ENCODE data around the gene AUNIP.

AUNIP gene

DNA sequence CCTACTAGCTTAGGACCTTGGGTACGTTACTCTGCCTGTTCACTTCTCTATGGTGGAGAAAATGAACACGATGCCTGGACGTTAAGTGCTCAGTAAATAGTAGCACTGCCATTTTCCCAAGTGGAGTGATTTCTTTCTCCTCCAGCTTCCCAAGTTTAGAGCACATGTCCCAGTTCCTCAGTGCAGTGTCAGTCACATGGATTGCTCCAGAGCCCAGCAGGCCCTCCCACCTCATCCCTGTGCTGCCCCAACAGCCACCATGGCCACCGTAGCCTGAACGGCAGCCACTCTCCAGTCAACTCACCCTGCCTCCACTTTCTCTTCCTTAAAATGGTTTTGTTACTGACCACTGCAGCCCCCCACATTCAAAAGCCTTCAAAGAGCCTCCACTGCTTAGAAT lies 38.5 kb upstream of the AUNIP start:
- Histone ChIP-seq H3K4me3 (ENCODE audit: low read depth in 1 of 2, low read length in 2 of 2) (no peak overlapping the region), H3K4me1 (ENCODE audit: insufficient read depth, low read length) (peaks cover 29% of the 10 kb centered on the region), H4K20me1 (ENCODE audit: insufficient read depth, low read length) (peaks cover 64% of the 10 kb centered on the region), H3K9ac (ENCODE audit: low read depth, low read length) (no peak overlapping the region), H3K27ac (ENCODE audit: low read length) (no peak overlapping the region), H2AFZ (ENCODE audit: low read depth, low read length) (no peak overlapping the region), H3K79me2 (ENCODE audit: insufficient read depth, low read length) (peaks cover 68% of the 10 kb centered on the region), H3K4me2 (ENCODE audit: insufficient read depth, low read length) (no peak overlapping the region), H3K36me3 (ENCODE audit: insufficient read depth, low read length) (peaks cover 92% of the 10 kb centered on the region), H3K9me3 (ENCODE audit: insufficient read depth, low read length, severe bottlenecking) (no peaks in the 10 kb centered on the region), H3K27me3 (ENCODE audit: insufficient read depth, low read length, poor library complexity) (no peaks in the 10 kb centered on the region)
- ATAC-seq (ENCODE audit: insufficient read depth, low read depth) (peak; percentile 5; the same call in 1 of the 3 replicates), DNase-seq (no peak)
- no peak for TF ChIP-seq CTCF (IDR thresholded peaks at IDR 0.05; ENCODE audit: borderline replicate concordance, extremely low read depth, low read length, poor library complexity, severe bottlenecking)
- TF ChIP-seq EZH2 (IDR thresholded peaks at IDR 0.05; ENCODE audit: borderline replicate concordance, low read depth, low read length, severe bottlenecking): no peak

- no peak overlapping the region for H3K9ac ChIP-seq (ENCODE audit: low read depth, low read length)
- ATAC-seq (ENCODE audit: insufficient read depth, low read depth) (no peak), DNase-seq (peak; percentile 14)
- H3K4me1 ChIP-seq (ENCODE audit: insufficient read depth, low read length): peaks cover 17% of the 10 kb centered on the region; the same call in 1 of the 2 replicates
- no peaks in the 10 kb centered on the region for H3K9me3 ChIP-seq (ENCODE audit: insufficient read depth, low read length, severe bottlenecking)
- H3K79me2 ChIP-seq (ENCODE audit: insufficient read depth, low read length): peaks cover 53% of the 10 kb centered on the region
- H2AFZ ChIP-seq (ENCODE audit: low read depth, low read length): no peak overlapping the region
- peaks cover 86% of the 10 kb centered on the region for H3K36me3 ChIP-seq (ENCODE audit: insufficient read depth, low read length)
- peaks cover 50% of the 10 kb centered on the region for H4K20me1 ChIP-seq (ENCODE audit: insufficient read depth, low read length)
- TF ChIP-seq CTCF (IDR thresholded peaks at IDR 0.05; ENCODE audit: borderline replicate concordance, extremely low read depth, low read length, poor library complexity, severe bottlenecking) (no peak), EZH2 (IDR thresholded peaks at IDR 0.05; ENCODE audit: borderline replicate concordance, low read depth, low read length, severe bottlenecking) (no peak)
- H3K27ac ChIP-seq (ENCODE audit: low read length): peak overlapping the region; percentile 48
- H3K27me3 ChIP-seq (ENCODE audit: insufficient read depth, low read length, poor library complexity): no peaks in the 10 kb centered on the region
- H3K4me2 ChIP-seq (ENCODE audit: insufficient read depth, low read length): no peak overlapping the region
- no peak overlapping the region for H3K4me3 ChIP-seq (ENCODE audit: low read depth in 1 of 2, low read length in 2 of 2)
Measured at GRCh38 chr1:25896266-25896665, 37.0 kb upstream of the AUNIP start.

DNA sequence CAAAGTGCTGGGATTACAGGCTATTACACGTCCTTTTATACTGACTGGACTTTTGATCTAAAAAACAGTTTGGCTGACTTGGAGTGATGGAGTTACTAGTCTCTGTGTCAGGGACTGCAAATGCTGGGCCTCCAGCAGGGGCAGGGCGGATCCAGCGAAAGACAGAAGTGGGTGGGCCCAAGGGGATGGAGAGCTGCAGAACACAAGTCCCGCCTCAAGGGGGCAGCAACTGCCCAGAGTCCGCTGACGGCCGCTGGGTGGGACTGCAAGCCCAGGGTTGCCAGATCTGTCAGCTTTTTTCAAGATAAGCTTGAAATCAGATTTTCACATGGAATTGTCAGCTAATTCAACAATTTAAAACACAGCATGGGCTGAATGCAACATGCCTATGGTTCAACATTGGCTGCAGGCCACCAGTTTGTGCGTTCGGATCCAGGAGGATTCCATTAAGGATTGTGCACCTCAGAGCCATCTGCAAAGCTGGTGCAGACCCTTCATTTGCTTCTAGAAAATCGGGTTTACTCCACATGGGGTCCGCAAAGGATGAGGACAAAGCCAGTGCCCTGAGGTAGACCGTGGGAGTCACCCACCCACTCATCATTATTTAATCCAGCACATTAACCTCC lies 36.2 kb upstream of the AUNIP start:
- no peak overlapping the region for H3K4me3 ChIP-seq (ENCODE audit: low read depth in 1 of 2, low read length in 2 of 2)
- DNase-seq: peak; percentile 91
- peaks cover 9% of the 10 kb centered on the region; the same call in 1 of the 2 replicates for H3K4me1 ChIP-seq (ENCODE audit: insufficient read depth, low read length)
- peaks cover 83% of the 10 kb centered on the region for H3K36me3 ChIP-seq (ENCODE audit: insufficient read depth, low read length)
- no peak overlapping the region for H3K4me2 ChIP-seq (ENCODE audit: insufficient read depth, low read length)
- ATAC-seq (ENCODE audit: insufficient read depth, low read depth): peak; percentile 87
- H3K27ac ChIP-seq (ENCODE audit: low read length): peak overlapping the region; percentile 48
- no peak overlapping the region for H3K9ac ChIP-seq (ENCODE audit: low read depth, low read length)
- peaks cover 43% of the 10 kb centered on the region for H4K20me1 ChIP-seq (ENCODE audit: insufficient read depth, low read length)
- H3K9me3 ChIP-seq (ENCODE audit: insufficient read depth, low read length, severe bottlenecking): no peaks in the 10 kb centered on the region
- peaks cover 45% of the 10 kb centered on the region for H3K79me2 ChIP-seq (ENCODE audit: insufficient read depth, low read length)
- no peak overlapping the region for H2AFZ ChIP-seq (ENCODE audit: low read depth, low read length)
- TF ChIP-seq CTCF (IDR thresholded peaks at IDR 0.05; ENCODE audit: borderline replicate concordance, extremely low read depth, low read length, poor library complexity, severe bottlenecking) (peak; percentile 97), EZH2 (IDR thresholded peaks at IDR 0.05; ENCODE audit: borderline replicate concordance, low read depth, low read length, severe bottlenecking) (no peak)
- H3K27me3 ChIP-seq (ENCODE audit: insufficient read depth, low read length, poor library complexity): no peaks in the 10 kb centered on the region
